ENCODE measurements around the gene IMPDH1.

GRCh38 chr7:128357217-128357613 lies 52.6 kb downstream of the IMPDH1 start:
- TF ChIP-seq, protein P1, sequence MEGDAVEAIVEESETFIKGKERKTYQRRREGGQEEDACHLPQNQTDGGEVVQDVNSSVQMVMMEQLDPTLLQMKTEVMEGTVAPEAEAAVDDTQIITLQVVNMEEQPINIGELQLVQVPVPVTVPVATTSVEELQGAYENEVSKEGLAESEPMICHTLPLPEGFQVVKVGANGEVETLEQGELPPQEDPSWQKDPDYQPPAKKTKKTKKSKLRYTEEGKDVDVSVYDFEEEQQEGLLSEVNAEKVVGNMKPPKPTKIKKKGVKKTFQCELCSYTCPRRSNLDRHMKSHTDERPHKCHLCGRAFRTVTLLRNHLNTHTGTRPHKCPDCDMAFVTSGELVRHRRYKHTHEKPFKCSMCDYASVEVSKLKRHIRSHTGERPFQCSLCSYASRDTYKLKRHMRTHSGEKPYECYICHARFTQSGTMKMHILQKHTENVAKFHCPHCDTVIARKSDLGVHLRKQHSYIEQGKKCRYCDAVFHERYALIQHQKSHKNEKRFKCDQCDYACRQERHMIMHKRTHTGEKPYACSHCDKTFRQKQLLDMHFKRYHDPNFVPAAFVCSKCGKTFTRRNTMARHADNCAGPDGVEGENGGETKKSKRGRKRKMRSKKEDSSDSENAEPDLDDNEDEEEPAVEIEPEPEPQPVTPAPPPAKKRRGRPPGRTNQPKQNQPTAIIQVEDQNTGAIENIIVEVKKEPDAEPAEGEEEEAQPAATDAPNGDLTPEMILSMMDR (IDR thresholded peaks at IDR 0.05; ENCODE audit: poor library complexity) = no peak
- no peak for TF ChIP-seq EZH2 (IDR thresholded peaks at IDR 0.05; ENCODE audit: borderline replicate concordance)
